ENCODE results near the gene ALDH3B2. TPM values are rescaled to one million over a fixed set of nuclear protein-coding genes. Genes with fewer than 3 reads are reported as not detected.

The ALDH3B2 gene
- total and polyA plus RNA-seq, 2 experiments from 2014 or later, result not detected

- Histone ChIP-seq H3K4me2 (no peak overlapping the region), H3K4me1 (ENCODE audit: insufficient read depth) (no peaks in the 10 kb centered on the region), H2AFZ (no peak overlapping the region), H3F3A (replicated peaks; ENCODE audit: low read depth) (no peaks in the 10 kb centered on the region), H3K9me2 (ENCODE audit: insufficient read depth) (no peaks in the 10 kb centered on the region), H3K36me3 (ENCODE audit: insufficient read depth) (no peaks in the 10 kb centered on the region), H3K4me3 (no peak overlapping the region), H3K27ac (ENCODE audit: low read depth) (no peak overlapping the region), H3K79me2 (replicated peaks; ENCODE audit: insufficient read depth) (no peaks in the 10 kb centered on the region), H4K20me1 (replicated peaks; ENCODE audit: insufficient read depth) (no peaks in the 10 kb centered on the region), H3K27me3 (ENCODE audit: insufficient read depth) (peaks cover 8% of the 10 kb centered on the region)
- peak; percentile 9; the same call in 2 of the 3 replicates for ATAC-seq
- Mint-ChIP-seq H3K4me1 (peaks cover 6% of the 10 kb centered on the region; the same call in 1 of the 3 replicates), H3K27me3 (ENCODE audit: insufficient read depth, low read depth, poor library complexity) (peaks cover 14% of the 10 kb centered on the region), H3K4me3 (no peak overlapping the region; the same call in 2 of the 3 replicates), H3K36me3 (ENCODE audit: low read depth) (no peaks in the 10 kb centered on the region), H3K27ac (no peak overlapping the region), H3K9me3 (no peaks in the 10 kb centered on the region; the same call in 2 of the 3 replicates)
- no peak for TF ChIP-seq ETS1 (IDR thresholded peaks at IDR 0.05)
- peak; percentile 63 to 89 for TF ChIP-seq CTCF (conservative IDR thresholded peaks at IDR 0.05; ENCODE audit: low read depth in 2 of 2)
- peak; percentile 79 for DNase-seq (ENCODE audit: low spot score)
These were observed 30.4 kb downstream of the ALDH3B2 start for GRCh38 chr11:67644042-67644441.

DNA sequence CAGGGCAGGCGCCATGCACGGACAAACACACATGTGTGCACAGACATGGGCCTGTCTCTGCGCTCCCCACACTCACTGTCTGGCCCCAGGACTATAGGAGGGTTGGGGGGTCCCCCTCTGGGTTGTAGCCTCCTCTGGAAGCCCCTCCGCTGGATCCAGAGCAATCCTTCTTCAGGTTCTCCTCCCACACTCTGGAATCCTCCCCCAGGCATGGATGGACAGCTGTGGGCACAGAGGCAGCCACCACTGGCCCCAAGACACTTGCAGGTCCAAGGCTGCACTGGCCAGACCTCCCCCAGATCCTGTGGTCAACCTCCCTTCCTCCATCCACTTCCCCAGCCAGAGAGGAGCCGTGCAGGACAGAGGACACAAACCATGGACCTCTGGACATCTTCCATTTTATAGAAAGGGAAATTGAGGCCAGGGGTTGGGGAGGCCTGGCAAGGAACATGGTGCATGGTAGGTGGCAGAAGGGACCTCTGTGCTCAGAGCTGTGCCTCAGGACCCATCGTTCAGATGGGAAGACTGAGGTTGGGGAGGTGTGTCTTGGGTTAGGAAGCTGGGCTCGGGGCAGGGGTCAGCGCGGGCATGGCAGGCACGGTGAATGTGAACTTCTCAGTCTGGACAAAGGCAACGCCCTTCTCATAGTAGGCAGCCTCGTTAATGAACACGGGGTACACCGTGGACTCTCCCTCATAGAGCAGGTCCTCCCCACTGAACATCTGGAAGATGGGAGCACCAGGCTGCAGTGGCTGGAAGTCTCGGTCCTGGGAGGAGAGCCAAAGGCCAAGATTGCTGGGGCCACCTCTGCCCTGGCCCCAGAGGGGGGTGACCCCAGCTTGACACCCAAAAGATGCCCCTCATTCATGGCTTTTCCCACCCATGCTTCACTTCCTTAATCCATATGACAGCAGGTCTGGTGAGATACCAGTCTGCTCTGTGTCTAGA lies 32.0 kb downstream of the ALDH3B2 start:
- no peaks in the 10 kb centered on the region; the same call in 2 of the 3 replicates for H3K9me3 Mint-ChIP-seq
- no peak overlapping the region for H3K4me2 ChIP-seq
- no peaks in the 10 kb centered on the region for H3F3A ChIP-seq (replicated peaks; ENCODE audit: low read depth)
- no peak overlapping the region for H2AFZ ChIP-seq
- H3K27ac ChIP-seq (ENCODE audit: low read depth), result no peak overlapping the region
- H3K27me3 ChIP-seq (ENCODE audit: insufficient read depth), result peaks cover 8% of the 10 kb centered on the region
- H3K36me3 Mint-ChIP-seq (ENCODE audit: low read depth), result no peaks in the 10 kb centered on the region
- H3K9me2 ChIP-seq (ENCODE audit: insufficient read depth), result no peaks in the 10 kb centered on the region
- peaks cover 2% of the 10 kb centered on the region; the same call in 1 of the 3 replicates for H3K4me1 Mint-ChIP-seq
- no peaks in the 10 kb centered on the region for H3K4me1 ChIP-seq (ENCODE audit: insufficient read depth)
- no peak overlapping the region for H3K4me3 ChIP-seq
- no peak overlapping the region for H3K4me3 Mint-ChIP-seq
- DNase-seq (ENCODE audit: low spot score), result no peak
- H3K27me3 Mint-ChIP-seq (ENCODE audit: insufficient read depth, low read depth, poor library complexity), result peaks cover 12% of the 10 kb centered on the region
- H4K20me1 ChIP-seq (replicated peaks; ENCODE audit: insufficient read depth), result no peaks in the 10 kb centered on the region
- H3K79me2 ChIP-seq (replicated peaks; ENCODE audit: insufficient read depth), result no peaks in the 10 kb centered on the region
- ATAC-seq, result no peak
- no peaks in the 10 kb centered on the region for H3K36me3 ChIP-seq (ENCODE audit: insufficient read depth)
- no peak overlapping the region for H3K27ac Mint-ChIP-seq
- no peak for TF ChIP-seq EZH2phosphoT487 (IDR thresholded peaks at IDR 0.05; ENCODE audit: unreplicated experiment)
- no peak for TF ChIP-seq EZH2 (IDR thresholded peaks at IDR 0.05; ENCODE audit: low read depth, unreplicated experiment)
- no peak for TF ChIP-seq POLR2AphosphoS5 (IDR thresholded peaks at IDR 0.05; ENCODE audit: low read depth)
- no peak for TF ChIP-seq ZNF331 (CRISPR knock-in tag; IDR thresholded peaks at IDR 0.05; ENCODE audit: low read depth)
- no peak for TF ChIP-seq JUNB (IDR thresholded peaks at IDR 0.05; ENCODE audit: unreplicated experiment)
- TF ChIP-seq, protein P1, sequence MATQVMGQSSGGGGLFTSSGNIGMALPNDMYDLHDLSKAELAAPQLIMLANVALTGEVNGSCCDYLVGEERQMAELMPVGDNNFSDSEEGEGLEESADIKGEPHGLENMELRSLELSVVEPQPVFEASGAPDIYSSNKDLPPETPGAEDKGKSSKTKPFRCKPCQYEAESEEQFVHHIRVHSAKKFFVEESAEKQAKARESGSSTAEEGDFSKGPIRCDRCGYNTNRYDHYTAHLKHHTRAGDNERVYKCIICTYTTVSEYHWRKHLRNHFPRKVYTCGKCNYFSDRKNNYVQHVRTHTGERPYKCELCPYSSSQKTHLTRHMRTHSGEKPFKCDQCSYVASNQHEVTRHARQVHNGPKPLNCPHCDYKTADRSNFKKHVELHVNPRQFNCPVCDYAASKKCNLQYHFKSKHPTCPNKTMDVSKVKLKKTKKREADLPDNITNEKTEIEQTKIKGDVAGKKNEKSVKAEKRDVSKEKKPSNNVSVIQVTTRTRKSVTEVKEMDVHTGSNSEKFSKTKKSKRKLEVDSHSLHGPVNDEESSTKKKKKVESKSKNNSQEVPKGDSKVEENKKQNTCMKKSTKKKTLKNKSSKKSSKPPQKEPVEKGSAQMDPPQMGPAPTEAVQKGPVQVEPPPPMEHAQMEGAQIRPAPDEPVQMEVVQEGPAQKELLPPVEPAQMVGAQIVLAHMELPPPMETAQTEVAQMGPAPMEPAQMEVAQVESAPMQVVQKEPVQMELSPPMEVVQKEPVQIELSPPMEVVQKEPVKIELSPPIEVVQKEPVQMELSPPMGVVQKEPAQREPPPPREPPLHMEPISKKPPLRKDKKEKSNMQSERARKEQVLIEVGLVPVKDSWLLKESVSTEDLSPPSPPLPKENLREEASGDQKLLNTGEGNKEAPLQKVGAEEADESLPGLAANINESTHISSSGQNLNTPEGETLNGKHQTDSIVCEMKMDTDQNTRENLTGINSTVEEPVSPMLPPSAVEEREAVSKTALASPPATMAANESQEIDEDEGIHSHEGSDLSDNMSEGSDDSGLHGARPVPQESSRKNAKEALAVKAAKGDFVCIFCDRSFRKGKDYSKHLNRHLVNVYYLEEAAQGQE (IDR thresholded peaks at IDR 0.05; ENCODE audit: unreplicated experiment), result no peak
